GM19351 (cell line): ENCODE results near the gene KDM4F.

Source experiments
- ATAC-seq: cut with Tn5 transposase; IDR thresholded peaks from one replicate; pipeline ENCODE4 v1.9.1; 2021; ENCODE audit warnings: mild to moderate bottlenecking, moderate library complexity; ENCODE audit not compliant: unreplicated experiment

KDM4F gene

GRCh38 chr11:95059046-95059445, 9.8 kb downstream of the KDM4F start:
- ATAC-seq: no peak

- ATAC-seq: no peak
Observed at GRCh38 chr11:95065336-95065735, 16.1 kb downstream of the KDM4F start.

- ATAC-seq: peak; percentile 44
Observed at GRCh38 chr11:95066716-95067038, 17.5 kb downstream of the KDM4F start, which contains the start of gene SRSF8. Gene SRSF8, plus strand, starts transcription at chr11:95066919. Its CDS starts 308 bp downstream, at chr11:95067227.

- peak; percentile 57 for ATAC-seq
Observed at GRCh38 chr11:95067039-95067840, 18.0 kb downstream of the KDM4F start.

- ATAC-seq: no peak
Observed at GRCh38 chr11:95067841-95068219, 18.6 kb downstream of the KDM4F start.

- ATAC-seq: peak; percentile 68
Observed at GRCh38 chr11:95068549-95068948, 19.3 kb downstream of the KDM4F start.

GRCh38 chr11:95070471-95070870, 21.2 kb downstream of the KDM4F start:
- no peak for ATAC-seq

GRCh38 chr11:95072948-95073347, 23.7 kb downstream of the KDM4F start:
- no peak for ATAC-seq

GRCh38 chr11:95074792-95075563, 25.8 kb downstream of the KDM4F start:
- no peak for ATAC-seq

GRCh38 chr11:95076416-95076815, 27.2 kb downstream of the KDM4F start:
- peak; percentile 52 for ATAC-seq

GRCh38 chr11:95076981-95077380, 27.8 kb downstream of the KDM4F start:
- ATAC-seq: no peak

GRCh38 chr11:95078526-95078925, 29.3 kb downstream of the KDM4F start:
- ATAC-seq: no peak

- no peak for ATAC-seq
Observed at GRCh38 chr11:95081010-95081409, 31.8 kb downstream of the KDM4F start.

GRCh38 chr11:95081412-95081811, 32.2 kb downstream of the KDM4F start:
- ATAC-seq: no peak

GRCh38 chr11:95082576-95083001, 33.4 kb downstream of the KDM4F start:
- no peak for ATAC-seq

- ATAC-seq: peak; percentile 58
Observed at GRCh38 chr11:95084509-95084908, 35.3 kb downstream of the KDM4F start.

- no peak for ATAC-seq
Observed at GRCh38 chr11:95085117-95085816, 36.0 kb downstream of the KDM4F start.

- ATAC-seq: no peak
Observed at GRCh38 chr11:95086151-95086550, 36.9 kb downstream of the KDM4F start.

- no peak for ATAC-seq
Observed at GRCh38 chr11:95086836-95087570, 37.8 kb downstream of the KDM4F start.

- ATAC-seq: peak; percentile 44
Observed at GRCh38 chr11:95088946-95089619, 39.9 kb downstream of the KDM4F start.
